Erythroblast (primary cell): ENCODE data around the gene ADA.

ENCODE experiments used
- DNase-seq, 2 experiments: peaks; one replicate each; lab custom pipeline; 2025; lab: John Stamatoyannopoulos, UW
- GATA1 ChIP-seq: IDR thresholded peaks from 2 replicates; pipeline ENCODE4 v1.6.1; 2011; ENCODE audit warnings: low read depth, mild to moderate bottlenecking, control low read depth, low read length, moderate library complexity
- POLR2A ChIP-seq: IDR thresholded peaks from 2 replicates; pipeline ENCODE4 v1.6.1; 2011; ENCODE audit warnings: mild to moderate bottlenecking, low read length

The ADA gene

GRCh38 chr20:44587035-44587980 lies 64.2 kb downstream of the ADA start:
- DNase-seq, result no peak
- TF ChIP-seq GATA1 (no peak), POLR2A (no peak)

GRCh38 chr20:44586289-44586911 lies 65.1 kb downstream of the ADA start:
- TF ChIP-seq GATA1, result no peak
- TF ChIP-seq POLR2A, result no peak
- DNase-seq, result no peak

GRCh38 chr20:44585057-44585963 lies 66.2 kb downstream of the ADA start:
- TF ChIP-seq POLR2A (no peak), GATA1 (no peak)
- peak; percentile 19 to 30 for DNase-seq

DNA sequence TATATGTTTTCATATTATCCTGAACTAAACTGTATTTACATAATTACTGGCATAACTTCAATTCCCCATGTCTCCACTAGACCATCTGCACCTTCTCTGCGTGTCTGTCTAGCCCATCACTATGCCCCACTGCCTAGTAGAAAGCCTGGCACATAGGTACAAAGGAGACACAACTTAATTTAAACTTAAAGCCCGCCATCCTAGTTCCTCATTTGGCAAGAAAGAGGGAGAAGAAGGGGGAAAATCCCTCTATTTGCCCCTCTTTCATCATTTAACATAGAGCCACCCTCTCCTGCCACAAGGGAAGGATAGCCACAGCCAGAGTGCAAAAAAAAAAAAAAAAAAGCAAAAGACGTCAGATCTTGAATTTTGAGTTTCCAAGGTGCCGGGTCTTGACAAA lies 67.3 kb downstream of the ADA start:
- no peak for TF ChIP-seq GATA1
- TF ChIP-seq POLR2A, result no peak
- no peak for DNase-seq

- no peak for DNase-seq
- TF ChIP-seq GATA1 (no peak), POLR2A (no peak)
Observed at GRCh38 chr20:44583157-44583556, 68.3 kb downstream of the ADA start.

- TF ChIP-seq GATA1 (no peak), POLR2A (peak; percentile 67)
- DNase-seq, result peak; percentile 18 to 39
Observed at GRCh38 chr20:44582311-44583025, 69.0 kb downstream of the ADA start, which contains the start of gene PKIG. PKIG (plus strand) TSS chr20:44582579; CDS start chr20:44614557, 31,978 bp downstream.

GRCh38 chr20:44581515-44581914 lies 70.0 kb downstream of the ADA start:
- no peak for DNase-seq
- no peak for TF ChIP-seq GATA1
- TF ChIP-seq POLR2A, result no peak

GRCh38 chr20:44580581-44581268 lies 70.8 kb downstream of the ADA start:
- no peak for TF ChIP-seq GATA1
- TF ChIP-seq POLR2A, result no peak
- no peak for DNase-seq

DNA sequence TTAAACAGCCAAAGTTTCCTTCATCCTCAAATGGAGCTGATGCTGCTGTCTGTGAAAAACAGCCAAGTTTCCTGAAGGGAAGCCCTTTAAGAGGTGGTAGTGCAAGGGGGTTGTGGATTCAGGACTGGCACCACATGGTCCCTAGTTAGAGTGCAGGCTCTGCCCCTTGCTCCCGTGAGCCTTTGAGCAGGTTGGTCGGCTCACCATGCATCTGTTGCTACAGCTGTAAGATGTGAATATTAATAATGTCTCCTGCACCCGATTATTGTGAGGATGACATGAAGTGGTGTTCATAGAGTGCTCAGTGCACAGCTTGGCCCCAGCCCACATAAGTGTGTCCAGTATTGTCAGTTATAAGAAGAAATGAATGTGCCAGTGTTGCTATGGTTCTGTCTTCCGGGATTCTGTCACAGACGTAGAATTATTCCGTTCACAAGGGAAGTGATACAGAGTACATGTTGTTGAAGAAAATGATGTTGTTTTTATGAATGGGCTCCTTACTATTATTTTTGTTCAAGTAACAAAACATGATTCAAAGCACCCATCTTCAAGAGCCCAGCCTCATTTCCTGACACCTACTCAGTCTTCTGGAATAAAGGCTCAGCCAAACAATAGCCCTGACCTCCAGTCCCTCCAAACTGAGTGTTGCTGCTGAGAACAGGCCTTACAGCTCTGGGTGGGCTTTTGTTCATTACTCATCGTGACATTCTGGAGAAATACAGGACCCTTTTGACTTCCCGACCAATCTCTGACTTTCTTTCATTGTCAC lies 72.0 kb downstream of the ADA start:
- DNase-seq, result no peak
- TF ChIP-seq POLR2A, result no peak
- no peak for TF ChIP-seq GATA1

- DNase-seq, result peak; percentile 44 to 52
- TF ChIP-seq POLR2A (no peak), GATA1 (no peak)
Observed at GRCh38 chr20:44576297-44576696, 75.2 kb downstream of the ADA start.

DNA sequence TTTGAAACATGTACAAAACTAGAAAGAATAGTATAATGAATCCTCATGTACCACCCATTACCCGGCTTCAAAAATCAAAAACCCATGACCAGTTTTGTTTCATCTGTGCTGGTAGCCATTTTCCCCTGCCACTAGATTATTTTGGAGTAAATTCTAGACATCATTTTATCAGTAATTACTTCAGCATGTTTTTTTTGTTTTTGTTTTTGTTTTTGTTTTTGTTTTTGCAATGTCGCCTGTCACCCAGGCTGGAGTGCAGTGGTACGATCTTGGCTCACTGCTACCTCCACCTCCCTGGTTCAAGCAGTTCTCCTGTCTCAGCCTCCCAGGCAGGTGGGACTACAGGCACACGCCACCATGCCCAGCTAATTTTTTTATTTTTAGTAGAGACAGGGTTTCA lies 77.1 kb downstream of the ADA start:
- no peak for DNase-seq
- TF ChIP-seq GATA1 (no peak), POLR2A (no peak)

DNA sequence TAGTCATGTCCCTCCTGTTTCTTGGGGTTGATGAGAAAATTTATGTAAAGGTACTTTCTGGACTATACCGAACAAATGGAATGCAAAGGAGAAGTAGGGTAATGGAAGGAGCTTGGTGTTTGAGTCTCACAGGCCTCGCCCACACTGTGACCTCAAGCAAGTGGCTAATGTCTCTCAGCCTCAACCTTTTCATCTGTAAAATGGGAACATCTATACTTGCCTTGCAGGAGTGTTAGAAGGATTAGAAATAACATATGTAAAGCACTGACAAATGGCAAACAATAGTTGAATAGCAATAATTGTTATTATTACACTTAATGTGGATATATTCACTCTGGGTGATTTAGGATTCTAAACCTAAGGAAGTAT lies 78.0 kb downstream of the ADA start:
- TF ChIP-seq POLR2A (no peak), GATA1 (no peak)

More for the DNA sequence above, 78.0 kb downstream of the ADA start:
- no peak for DNase-seq
